ENCODE results near the gene QPRT. TPM values are rescaled to one million over a fixed set of nuclear protein-coding genes. Genes with fewer than 3 reads are reported as not detected.

Gene QPRT
- total and polyA plus RNA-seq, 2 of the 8 experiments (the other 6 are each of a cell fraction or from before 2014, with no cell fraction given) = 89.0 to 102 TPM

DNA sequence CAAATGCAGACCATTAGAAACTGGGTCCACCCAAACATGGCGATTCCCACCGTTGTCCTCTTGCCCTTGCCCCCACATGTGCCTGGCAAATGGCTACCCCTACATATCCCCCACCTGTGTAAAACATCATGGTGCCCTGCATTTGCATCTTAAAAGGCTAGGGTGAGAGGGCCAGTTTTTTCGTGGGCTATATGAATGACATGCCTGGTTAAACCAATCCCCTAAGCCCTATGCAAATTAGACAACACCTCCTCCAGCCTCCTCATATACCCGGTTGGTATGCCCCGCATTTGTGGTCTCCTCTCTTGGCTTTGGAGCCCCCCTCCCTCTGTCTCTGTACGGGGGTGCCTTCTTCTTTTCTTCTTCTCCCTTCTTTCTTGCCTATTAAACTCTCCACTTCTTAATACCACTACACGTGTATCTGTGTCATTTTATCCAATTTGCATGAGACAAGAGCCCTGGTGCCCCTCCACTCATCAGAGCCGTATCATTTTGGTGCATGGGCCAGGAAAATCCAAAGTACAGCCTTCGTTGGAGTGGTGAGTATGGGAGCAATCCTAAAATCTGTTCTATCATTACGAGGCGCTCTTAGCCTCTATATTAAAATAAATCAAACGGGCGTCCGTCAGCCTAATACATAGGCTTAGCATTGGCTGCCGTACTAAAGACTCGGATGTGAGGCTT is 30.1 kb downstream of the QPRT start (continued):
- TF ChIP-seq, protein P1, sequence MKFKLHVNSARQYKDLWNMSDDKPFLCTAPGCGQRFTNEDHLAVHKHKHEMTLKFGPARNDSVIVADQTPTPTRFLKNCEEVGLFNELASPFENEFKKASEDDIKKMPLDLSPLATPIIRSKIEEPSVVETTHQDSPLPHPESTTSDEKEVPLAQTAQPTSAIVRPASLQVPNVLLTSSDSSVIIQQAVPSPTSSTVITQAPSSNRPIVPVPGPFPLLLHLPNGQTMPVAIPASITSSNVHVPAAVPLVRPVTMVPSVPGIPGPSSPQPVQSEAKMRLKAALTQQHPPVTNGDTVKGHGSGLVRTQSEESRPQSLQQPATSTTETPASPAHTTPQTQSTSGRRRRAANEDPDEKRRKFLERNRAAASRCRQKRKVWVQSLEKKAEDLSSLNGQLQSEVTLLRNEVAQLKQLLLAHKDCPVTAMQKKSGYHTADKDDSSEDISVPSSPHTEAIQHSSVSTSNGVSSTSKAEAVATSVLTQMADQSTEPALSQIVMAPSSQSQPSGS (IDR thresholded peaks at IDR 0.05; ENCODE audit: low read length) = peak; percentile 20; the same call in 1 of the 2 replicates
- TF ChIP-seq YY1 (IDR thresholded peaks at IDR 0.05; ENCODE audit: low read depth, low read length) (peak; percentile 96), BACH1 (IDR thresholded peaks at IDR 0.05; ENCODE audit: low read length) (0 out of 2 replicates have a peak, but pooled peaks have one; percentile 5), EZH2 (IDR thresholded peaks at IDR 0.05; ENCODE audit: low read depth, low read length, severe bottlenecking) (no peak), MAFK (IDR thresholded peaks at IDR 0.05; ENCODE audit: low read depth, low read length) (no peak), SIX5 (IDR thresholded peaks at IDR 0.05; ENCODE audit: low read depth, low read length) (no peak), NANOG (IDR thresholded peaks at IDR 0.05; ENCODE audit: insufficient read depth, low read depth, low read length, poor library complexity, severe bottlenecking) (no peak), SIN3A (conservative IDR thresholded peaks at IDR 0.05 in 1 of 2, IDR thresholded peaks at IDR 0.05 in 1 of 2; ENCODE audit: low read depth in 1 of 2, low read length in 2 of 2) (no peak; a peak in 1 of 4 replicates), TEAD4 (IDR thresholded peaks at IDR 0.05; ENCODE audit: low read depth, low read length) (no peak; the same call in 1 of the 2 replicates), CTBP2 (IDR thresholded peaks at IDR 0.05; ENCODE audit: borderline replicate concordance, insufficient read depth, insufficient read length, low read length) (no peak), TBP (IDR thresholded peaks at IDR 0.05; ENCODE audit: low read depth, low read length) (peak; percentile 94), SP4 (IDR thresholded peaks at IDR 0.05; ENCODE audit: low read length) (no peak), BRCA1 (IDR thresholded peaks at IDR 0.05; ENCODE audit: low read depth, low read length) (no peak), RAD21 (IDR thresholded peaks at IDR 0.05 in 1 of 2, conservative IDR thresholded peaks at IDR 0.05 in 1 of 2; ENCODE audit: low read depth in 2 of 2, low read length in 2 of 2) (no peak), HDAC2 (IDR thresholded peaks at IDR 0.05; ENCODE audit: borderline replicate concordance in 1 of 2, low read depth in 2 of 2, low read length in 2 of 2) (peak in 1 of 2 experiments; percentile 23; a peak in 2 of 4 replicates), CHD2 (IDR thresholded peaks at IDR 0.05; ENCODE audit: low read length) (0 out of 2 replicates have a peak, but pooled peaks have one; percentile 15), ASH2L (IDR thresholded peaks at IDR 0.05; ENCODE audit: low read length) (peak; percentile 4), TAF1 (IDR thresholded peaks at IDR 0.05; ENCODE audit: low read depth, low read length) (peak; percentile 91), ZNF274 (IDR thresholded peaks at IDR 0.05; ENCODE audit: borderline replicate concordance, extremely low read depth, low read length) (no peak), EGR1 (IDR thresholded peaks at IDR 0.05; ENCODE audit: borderline replicate concordance, low read depth, low read length) (no peak), TCF12 (IDR thresholded peaks at IDR 0.05; ENCODE audit: low read depth, low read length) (0 out of 2 replicates have a peak, but pooled peaks have one; percentile 33), RXRA (IDR thresholded peaks at IDR 0.05; ENCODE audit: insufficient read depth, low read depth, low read length) (no peak)
